ACC112 (cell line): ENCODE results near the gene ARHGAP10.

Source experiments
- H2AFZ ChIP-seq: fragments of 200-600 bp; sonication (generic); one replicate; pipeline ENCODE4 v1.6.0; 2017; ENCODE audit warnings: antibody characterized with exemption, low read length; ENCODE audit not compliant: unreplicated experiment
- H3K27ac ChIP-seq: fragments of 200-600 bp; sonication (generic); 2 replicates; pipeline ENCODE4 v1.5.1; 2014; ENCODE audit warnings: low read depth, mild to moderate bottlenecking, antibody characterized with exemption, low read length, moderate library complexity
- H3K27me3 ChIP-seq: fragments of 200-600 bp; sonication (generic); 2 replicates; pipeline ENCODE4 v1.6.1; 2014; ENCODE audit warnings: mild to moderate bottlenecking, antibody characterized with exemption, low read length, moderate library complexity, mixed read lengths; ENCODE audit not compliant: insufficient read depth
- H3K36me3 ChIP-seq: fragments of 200-600 bp; sonication (generic); 2 replicates; pipeline ENCODE4 v1.6.1; 2016; ENCODE audit warnings: mild to moderate bottlenecking, antibody characterized with exemption, low read length, moderate library complexity, mixed read lengths; ENCODE audit not compliant: insufficient read depth
- H3K4me1 ChIP-seq: fragments of 200-600 bp; sonication (generic); one replicate; pipeline ENCODE4 v1.6.1; 2016; ENCODE audit warnings: low read length, mixed read lengths; ENCODE audit not compliant: insufficient read depth, unreplicated experiment, control insufficient read depth
- H3K4me3 ChIP-seq: fragments of 200-600 bp; sonication (generic); 2 replicates; pipeline ENCODE4 v1.5.1; 2014; ENCODE audit warnings: mild to moderate bottlenecking, low read depth, low read length
- H3K79me2 ChIP-seq: fragments of 200-600 bp; sonication (generic); one replicate; pipeline ENCODE4 v1.6.0; 2016; ENCODE audit warnings: low read length; ENCODE audit not compliant: control insufficient read depth, unreplicated experiment, insufficient read depth

The ARHGAP10 gene

DNA sequence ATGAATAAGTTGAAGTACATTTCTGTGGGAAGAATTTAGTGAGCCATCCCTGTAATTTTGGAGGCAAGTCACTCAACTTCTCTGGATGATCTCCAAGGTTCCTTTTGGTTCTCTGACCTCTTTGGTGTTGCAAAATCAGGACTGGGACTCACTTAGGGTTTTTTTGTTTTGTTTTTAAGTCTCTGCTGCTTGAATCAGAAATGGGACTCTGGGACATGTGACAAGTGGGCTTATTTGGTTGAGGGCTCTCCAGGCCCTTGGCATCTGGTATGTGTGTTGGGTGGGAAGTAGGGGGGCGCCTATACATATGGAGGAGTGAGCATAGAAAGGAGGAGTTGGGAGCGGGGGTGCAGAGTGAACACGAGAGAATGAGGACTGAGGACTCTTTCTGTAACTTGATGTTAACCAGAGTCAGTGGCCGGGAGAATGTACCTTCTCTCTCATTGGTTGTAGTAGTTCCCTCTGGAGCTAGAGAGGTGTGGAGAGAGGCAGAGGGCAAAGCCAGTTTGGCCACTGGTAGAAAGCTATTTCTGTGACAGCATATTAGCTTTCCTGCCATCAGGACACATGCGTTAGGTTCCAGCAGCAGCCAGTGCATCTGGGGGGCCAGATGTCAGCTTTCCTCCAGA, 1.9 kb downstream of the ARHGAP10 start:
- Histone ChIP-seq H3K27me3 (no peaks in the 10 kb centered on the region), H3K27ac (peak overlapping the region; percentile 50; the same call in 1 of the 2 replicates), H3K4me1 (peaks cover 29% of the 10 kb centered on the region), H3K4me3 (peak overlapping the region; percentile 87), H3K79me2 (peaks cover 67% of the 10 kb centered on the region), H2AFZ (no peak overlapping the region), H3K36me3 (no peaks in the 10 kb centered on the region)

DNA sequence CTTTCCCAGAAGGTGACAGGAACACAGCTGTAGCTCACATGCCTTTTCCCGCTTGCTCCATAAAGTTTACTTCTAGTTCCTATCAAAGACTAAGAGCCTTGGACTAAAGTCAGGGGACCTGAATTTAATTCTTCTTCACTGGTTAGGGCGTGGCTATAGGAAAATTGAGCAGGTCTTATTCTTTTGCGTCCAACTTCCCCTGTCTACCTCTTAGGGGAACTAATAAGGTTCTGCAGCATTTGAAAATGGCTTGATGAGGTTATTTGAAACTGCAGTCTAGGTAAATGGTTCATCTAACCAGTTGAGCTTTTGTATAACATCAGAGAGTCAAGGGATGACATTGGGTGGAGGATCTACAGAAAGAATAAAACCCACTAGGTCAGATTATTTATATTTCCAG, 2.6 kb downstream of the ARHGAP10 start:
- no peak overlapping the region for H2AFZ ChIP-seq
- H3K36me3 ChIP-seq = no peaks in the 10 kb centered on the region
- peak overlapping the region; percentile 87 for H3K4me3 ChIP-seq
- no peak overlapping the region for H3K27ac ChIP-seq
- peaks cover 29% of the 10 kb centered on the region for H3K4me1 ChIP-seq
- H3K27me3 ChIP-seq = no peaks in the 10 kb centered on the region
- H3K79me2 ChIP-seq = peaks cover 71% of the 10 kb centered on the region

- Histone ChIP-seq H3K27ac (peak overlapping the region; percentile 92), H3K79me2 (peaks cover 79% of the 10 kb centered on the region), H3K4me3 (peak overlapping the region; percentile 58), H2AFZ (peak overlapping the region; percentile 43), H3K36me3 (no peaks in the 10 kb centered on the region), H3K27me3 (no peaks in the 10 kb centered on the region), H3K4me1 (peaks cover 32% of the 10 kb centered on the region)
Measured at GRCh38 chr4:147735413-147736301, 3.8 kb downstream of the ARHGAP10 start.

DNA sequence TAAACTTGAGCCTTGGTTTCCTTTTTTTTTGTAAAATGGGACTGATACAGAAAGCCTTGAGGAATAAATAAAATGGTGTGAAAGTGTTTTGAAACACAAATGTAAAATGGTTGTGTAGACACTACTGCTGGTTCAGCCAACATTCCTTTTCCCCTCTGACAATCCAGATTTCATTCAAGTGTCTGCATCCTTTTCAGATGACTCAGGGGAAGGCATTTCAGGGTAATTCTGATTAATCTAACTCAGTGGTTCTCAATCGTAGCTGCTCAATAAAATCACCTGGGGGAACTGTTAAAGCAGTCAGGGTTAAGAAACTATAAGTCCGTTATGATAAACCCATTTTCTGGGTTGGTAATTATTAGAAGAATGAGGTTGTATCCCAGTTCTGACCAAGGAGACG, 4.6 kb downstream of the ARHGAP10 start:
- Histone ChIP-seq H3K79me2 (peaks cover 85% of the 10 kb centered on the region), H3K36me3 (no peaks in the 10 kb centered on the region), H3K27ac (peak overlapping the region; percentile 92), H2AFZ (peak overlapping the region; percentile 43), H3K4me3 (peak overlapping the region; percentile 58), H3K27me3 (no peaks in the 10 kb centered on the region), H3K4me1 (peaks cover 38% of the 10 kb centered on the region)

GRCh38 chr4:147737623-147738022, 5.7 kb downstream of the ARHGAP10 start:
- no peak overlapping the region for H2AFZ ChIP-seq
- no peaks in the 10 kb centered on the region for H3K27me3 ChIP-seq
- no peaks in the 10 kb centered on the region for H3K36me3 ChIP-seq
- H3K4me1 ChIP-seq = peaks cover 45% of the 10 kb centered on the region
- no peak overlapping the region for H3K27ac ChIP-seq
- peaks cover 87% of the 10 kb centered on the region for H3K79me2 ChIP-seq
- H3K4me3 ChIP-seq = no peak overlapping the region

GRCh38 chr4:147739239-147739823, 7.4 kb downstream of the ARHGAP10 start:
- Histone ChIP-seq H3K79me2 (peaks cover 83% of the 10 kb centered on the region), H2AFZ (no peak overlapping the region), H3K4me3 (no peak overlapping the region), H3K4me1 (peaks cover 42% of the 10 kb centered on the region), H3K27me3 (no peaks in the 10 kb centered on the region), H3K36me3 (no peaks in the 10 kb centered on the region), H3K27ac (no peak overlapping the region)

DNA sequence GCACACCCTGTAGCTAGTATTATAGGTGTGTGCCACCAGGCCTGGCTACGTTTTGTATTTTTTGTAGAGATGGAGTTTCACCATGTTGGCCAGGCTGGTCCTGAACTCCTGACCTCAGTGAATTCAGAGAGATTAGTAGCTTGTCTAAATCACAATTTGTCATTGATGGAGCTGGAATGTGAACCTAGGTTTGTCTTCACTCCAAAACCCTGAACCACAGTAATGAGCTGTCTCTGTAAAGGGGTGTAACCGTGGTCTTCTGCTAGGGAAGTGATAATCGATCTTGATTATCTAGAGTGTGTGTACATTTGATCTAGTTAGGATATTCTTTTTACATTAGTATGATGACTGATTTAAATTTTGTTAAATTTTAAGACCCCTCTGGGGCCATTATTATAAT, 8.3 kb downstream of the ARHGAP10 start:
- Histone ChIP-seq H3K27me3 (no peaks in the 10 kb centered on the region), H2AFZ (no peak overlapping the region), H3K79me2 (peaks cover 84% of the 10 kb centered on the region), H3K4me3 (no peak overlapping the region), H3K36me3 (no peaks in the 10 kb centered on the region), H3K27ac (0 out of 2 replicates have a peak overlapping the region, but pooled peaks have one; percentile 11), H3K4me1 (peaks cover 34% of the 10 kb centered on the region)

DNA sequence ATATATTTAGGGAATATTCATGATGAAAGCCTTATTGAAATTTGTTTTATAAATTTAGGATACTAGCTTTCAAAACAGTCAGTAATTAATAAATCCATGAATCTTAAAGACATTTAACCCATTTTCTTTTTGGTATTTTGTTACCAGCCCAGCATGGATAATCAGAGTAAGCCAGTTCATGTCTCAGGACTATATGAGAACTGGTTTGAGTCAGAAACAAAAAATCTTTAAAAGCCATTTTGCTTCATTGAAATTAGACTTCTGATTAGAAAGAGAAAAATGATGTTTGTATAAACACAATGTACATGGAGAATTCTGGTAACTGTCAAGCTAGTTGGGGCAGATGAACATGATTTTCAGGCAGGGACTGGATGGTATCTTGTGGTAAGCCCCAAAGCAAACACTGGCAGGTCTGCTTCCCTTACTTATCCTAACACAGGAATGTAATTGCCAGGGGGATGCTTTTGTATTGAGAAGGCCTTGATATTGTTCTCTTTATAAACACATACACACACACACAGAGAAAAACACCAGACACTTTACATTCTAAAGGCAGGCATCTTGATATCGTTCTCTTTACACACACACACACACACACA, 9.4 kb downstream of the ARHGAP10 start:
- Histone ChIP-seq H3K27ac (no peak overlapping the region; the same call in 1 of the 2 replicates), H3K27me3 (no peaks in the 10 kb centered on the region), H2AFZ (no peak overlapping the region), H3K4me3 (no peak overlapping the region), H3K36me3 (no peaks in the 10 kb centered on the region), H3K4me1 (peaks cover 23% of the 10 kb centered on the region), H3K79me2 (peaks cover 74% of the 10 kb centered on the region)

DNA sequence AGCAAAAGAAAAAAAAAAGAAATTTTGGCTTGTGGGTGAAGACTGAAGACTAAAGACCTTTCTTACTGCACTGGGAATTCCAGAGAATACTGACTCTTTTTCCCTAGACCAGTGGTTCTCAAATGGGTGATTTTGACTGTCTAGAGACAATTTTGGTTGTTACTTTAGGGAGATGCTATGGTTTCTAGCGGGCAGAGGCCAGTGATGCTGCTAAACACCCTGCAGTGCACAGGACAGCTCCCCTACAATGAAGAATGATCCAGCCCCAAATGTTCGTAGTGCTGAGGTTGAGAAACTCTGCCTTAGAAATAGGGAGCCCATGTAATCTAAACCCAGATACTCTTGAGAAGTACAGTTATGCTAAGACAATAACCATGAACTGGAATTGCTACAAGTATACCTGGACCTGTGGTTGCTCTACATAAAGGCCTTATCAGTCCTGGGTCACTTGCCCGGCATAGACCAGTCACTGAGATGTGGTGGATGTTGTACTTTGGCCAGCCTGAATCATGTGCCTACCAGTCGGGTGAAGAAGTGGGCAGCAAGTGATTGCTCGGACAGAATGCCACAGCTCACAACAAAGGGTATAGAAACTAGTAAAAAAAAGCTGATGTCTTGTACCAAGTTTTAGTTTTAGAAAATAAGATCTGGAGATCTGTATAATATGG, 16.0 kb downstream of the ARHGAP10 start:
- no peaks in the 10 kb centered on the region for H3K27me3 ChIP-seq
- H3K36me3 ChIP-seq = no peaks in the 10 kb centered on the region; the same call in 1 of the 2 replicates
- no peak overlapping the region for H3K4me3 ChIP-seq
- peaks cover 48% of the 10 kb centered on the region for H3K79me2 ChIP-seq
- H3K27ac ChIP-seq = no peak overlapping the region
- no peak overlapping the region for H2AFZ ChIP-seq
- peaks cover under 1% of the 10 kb centered on the region for H3K4me1 ChIP-seq

DNA sequence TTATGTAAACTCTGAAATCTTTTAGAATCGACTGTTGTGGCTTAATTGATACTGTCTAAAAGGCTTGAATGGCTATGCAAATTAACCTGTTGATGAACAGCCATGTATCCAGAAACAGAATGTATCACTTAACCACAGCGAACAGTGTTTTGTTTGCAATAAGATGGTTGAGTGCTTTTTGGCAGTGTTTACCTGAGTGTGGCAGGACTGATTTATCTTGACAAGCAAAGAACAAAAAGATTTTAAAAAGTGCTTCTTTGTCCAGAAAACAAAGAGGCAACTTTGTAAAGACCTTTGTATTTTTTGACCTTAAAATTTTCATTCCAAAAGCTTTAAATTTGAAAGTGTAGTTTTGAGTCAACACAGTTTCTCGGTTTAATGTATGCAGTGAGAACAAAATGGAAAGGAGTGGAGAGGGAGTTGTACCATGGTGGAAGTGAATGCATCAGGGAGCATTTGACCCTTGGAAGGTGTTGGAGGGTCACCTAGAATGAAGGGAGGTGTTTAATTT, 18.0 kb downstream of the ARHGAP10 start:
- peaks cover 20% of the 10 kb centered on the region for H3K4me1 ChIP-seq
- no peak overlapping the region for H3K4me3 ChIP-seq
- H3K27me3 ChIP-seq = no peaks in the 10 kb centered on the region
- no peak overlapping the region for H3K27ac ChIP-seq
- no peaks in the 10 kb centered on the region; the same call in 1 of the 2 replicates for H3K36me3 ChIP-seq
- no peak overlapping the region for H2AFZ ChIP-seq
- H3K79me2 ChIP-seq = peaks cover 36% of the 10 kb centered on the region
